Measurements from ENCODE around the gene PRRC2A. TPM values are rescaled to one million over a fixed set of nuclear protein-coding genes. Genes with fewer than 3 reads are reported as not detected.

Gene PRRC2A
- total and polyA plus RNA-seq, 4 donors = 73.7 to 157 (median 103) TPM

GRCh38 chr6:31681135-31681671 lies 60.7 kb downstream of the PRRC2A start:
- H3K9me3 ChIP-seq (ENCODE audit: control insufficient read depth in 4 of 4, insufficient read depth in 3 of 4, low read length in 3 of 4) = no peaks in the 10 kb centered on the region
- H3K4me3 ChIP-seq = peak overlapping the region; percentile 26
- ATAC-seq (ENCODE audit: insufficient read depth, low FRiP score) = peak; percentile 38
- peak overlapping the region in 1 of 2 donors; percentile 86 for H3K27ac ChIP-seq (ENCODE audit: low read depth in 1 of 2, low read length in 1 of 2)
- no peak for TF ChIP-seq CTCF (IDR thresholded peaks at IDR 0.05; ENCODE audit: control extremely low read depth, extremely low read depth)
- H3K36me3 ChIP-seq (ENCODE audit: control insufficient read depth in 4 of 4, insufficient read depth in 4 of 4, low read length in 4 of 4) = peaks cover 0 to under 1% (median under 1%) of the 10 kb centered on the region in 4 donors
- WGBS, 2 donors = 0 to 1% methylated on average over 40 of the region's 40 CpGs
- peak; percentile 52 to 63 (median 58) for DNase-seq
- H3K9ac ChIP-seq (ENCODE audit: insufficient read depth in 1 of 2, low read length in 2 of 2) = peak overlapping the region in 1 of 2 donors; percentile 71
- no peaks in the 10 kb centered on the region for H3K27me3 ChIP-seq (ENCODE audit: control insufficient read depth in 3 of 3, insufficient read depth in 3 of 3, low read length in 2 of 3)
- H3K4me1 ChIP-seq (ENCODE audit: control insufficient read depth in 5 of 5, insufficient read depth in 5 of 5, low read length in 5 of 5) = peaks cover 0 to 23% (median 4%) of the 10 kb centered on the region in 5 donors

- Histone ChIP-seq H3K27ac (ENCODE audit: low read depth in 1 of 2, low read length in 1 of 2) (no peak overlapping the region), H3K9ac (ENCODE audit: insufficient read depth in 1 of 2, low read length in 2 of 2) (peak overlapping the region in 1 of 2 donors; percentile 28), H3K9me3 (ENCODE audit: control insufficient read depth in 4 of 4, insufficient read depth in 3 of 4, low read length in 3 of 4) (no peaks in the 10 kb centered on the region), H3K4me1 (ENCODE audit: control insufficient read depth in 5 of 5, insufficient read depth in 5 of 5, low read length in 5 of 5) (peaks cover 0 to 23% (median 4%) of the 10 kb centered on the region in 5 donors), H3K4me3 (no peak overlapping the region), H3K27me3 (ENCODE audit: control insufficient read depth in 3 of 3, insufficient read depth in 3 of 3, low read length in 2 of 3) (no peaks in the 10 kb centered on the region), H3K36me3 (ENCODE audit: control insufficient read depth in 4 of 4, insufficient read depth in 4 of 4, low read length in 4 of 4) (peaks cover 7 to 18% (median 13%) of the 10 kb centered on the region in 4 donors)
- 81 to 90% methylated on average over 13 of the region's 13 CpGs for WGBS, 2 donors
- DNase-seq (peak in 2 of 3 donors; percentile 13 to 18), ATAC-seq (ENCODE audit: insufficient read depth, low FRiP score) (no peak)
- TF ChIP-seq CTCF (IDR thresholded peaks at IDR 0.05; ENCODE audit: control extremely low read depth, extremely low read depth) = no peak
These were observed 63.1 kb downstream of the PRRC2A start for GRCh38 chr6:31683591-31683990.

GRCh38 chr6:31686483-31686882 lies 66.0 kb downstream of the PRRC2A start:
- H3K4me3 ChIP-seq = no peak overlapping the region
- ATAC-seq (ENCODE audit: insufficient read depth, low FRiP score) (no peak), DNase-seq (no peak)
- peaks cover 8 to 43% (median 23%) of the 10 kb centered on the region in 4 donors for H3K36me3 ChIP-seq (ENCODE audit: control insufficient read depth in 4 of 4, insufficient read depth in 4 of 4, low read length in 4 of 4)
- H3K27ac ChIP-seq (ENCODE audit: low read depth in 1 of 2, low read length in 1 of 2) = no peak overlapping the region
- TF ChIP-seq CTCF (IDR thresholded peaks at IDR 0.05; ENCODE audit: control extremely low read depth, extremely low read depth) = no peak
- no peak overlapping the region for H3K9ac ChIP-seq (ENCODE audit: insufficient read depth in 1 of 2, low read length in 2 of 2)
- peaks cover 0 to 11% (median 0%) of the 10 kb centered on the region in 5 donors for H3K4me1 ChIP-seq (ENCODE audit: control insufficient read depth in 5 of 5, insufficient read depth in 5 of 5, low read length in 5 of 5)
- 86 to 88% methylated on average over 5 of the region's 5 CpGs for WGBS, 2 donors
- H3K27me3 ChIP-seq (ENCODE audit: control insufficient read depth in 3 of 3, insufficient read depth in 3 of 3, low read length in 2 of 3) = no peaks in the 10 kb centered on the region
- H3K9me3 ChIP-seq (ENCODE audit: control insufficient read depth in 4 of 4, insufficient read depth in 3 of 4, low read length in 3 of 4) = no peaks in the 10 kb centered on the region

GRCh38 chr6:31687321-31687720 lies 66.8 kb downstream of the PRRC2A start:
- Histone ChIP-seq H3K9ac (ENCODE audit: insufficient read depth in 1 of 2, low read length in 2 of 2) (no peak overlapping the region), H3K27ac (ENCODE audit: low read depth in 1 of 2, low read length in 1 of 2) (no peak overlapping the region), H3K4me1 (ENCODE audit: control insufficient read depth in 5 of 5, insufficient read depth in 5 of 5, low read length in 5 of 5) (peaks cover 0 to 8% (median 0%) of the 10 kb centered on the region in 5 donors), H3K27me3 (ENCODE audit: control insufficient read depth in 3 of 3, insufficient read depth in 3 of 3, low read length in 2 of 3) (no peaks in the 10 kb centered on the region), H3K9me3 (ENCODE audit: control insufficient read depth in 4 of 4, insufficient read depth in 3 of 4, low read length in 3 of 4) (no peaks in the 10 kb centered on the region), H3K4me3 (no peak overlapping the region), H3K36me3 (ENCODE audit: control insufficient read depth in 4 of 4, insufficient read depth in 4 of 4, low read length in 4 of 4) (peaks cover 9 to 47% (median 23%) of the 10 kb centered on the region in 4 donors)
- TF ChIP-seq CTCF (IDR thresholded peaks at IDR 0.05; ENCODE audit: control extremely low read depth, extremely low read depth) = no peak
- ATAC-seq (ENCODE audit: insufficient read depth, low FRiP score) (no peak), DNase-seq (no peak)
- 89 to 95% methylated on average over 8 of the region's 8 CpGs for WGBS, 2 donors
